ENCODE results near the gene HSPB3. TPM values are rescaled to one million over a fixed set of nuclear protein-coding genes. Genes with fewer than 3 reads are reported as not detected.
"Not testable (repeated sequence)": the region's sequence is repeated elsewhere in the genome, so short reads cannot be mapped to it uniquely, and the experiment has no call there.

HSPB3 gene
- total and polyA plus RNA-seq, 4 donors, result 1.1 to 1.5 (median 1.5) TPM; not detected in 1

DNA sequence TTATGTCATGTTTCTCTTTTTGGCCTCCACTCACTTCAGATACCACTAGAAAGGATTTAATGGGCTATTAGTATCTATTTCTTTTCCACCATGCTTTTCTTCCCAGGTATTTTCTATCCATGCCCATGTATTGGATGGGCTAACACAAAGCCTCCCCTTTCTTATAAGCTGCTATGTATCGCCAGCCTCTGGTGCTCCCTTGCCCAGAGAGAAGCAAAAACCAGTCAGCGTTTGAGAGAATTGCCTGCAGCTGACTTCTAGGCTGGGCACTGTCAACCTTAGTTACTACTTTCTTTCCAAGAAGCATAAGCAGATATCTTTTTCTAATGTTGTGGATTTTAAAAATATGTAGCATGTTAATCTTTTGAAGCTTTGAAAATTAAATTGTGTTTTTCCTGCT is 30.2 kb upstream of the HSPB3 start:
- no peaks in the 10 kb centered on the region for H3K36me3 ChIP-seq (ENCODE audit: control insufficient read depth in 1 of 2, insufficient read depth in 2 of 2, low read length in 1 of 2)
- ATAC-seq (ENCODE audit: low FRiP score) (no peak), DNase-seq (no peak)
- WGBS, 2 donors, result 87 to 94% methylated on average over 2 of the region's 2 CpGs
- H3K4me1 ChIP-seq (ENCODE audit: control insufficient read depth in 1 of 2, insufficient read depth in 2 of 2, low read length in 2 of 2), result no peaks in the 10 kb centered on the region
- intact Hi-C loops (cut with DNase I), result no loop called here
- no peaks in the 10 kb centered on the region for H3K9me3 ChIP-seq (ENCODE audit: control insufficient read depth, low read length)
- H3K27ac ChIP-seq (ENCODE audit: low read depth in 1 of 2, low read length in 2 of 2), result no peak overlapping the region
- no peak overlapping the region for H3K4me3 ChIP-seq (ENCODE audit: low read length in 2 of 2)
- H3K27me3 ChIP-seq (ENCODE audit: control insufficient read depth in 1 of 2, insufficient read depth in 2 of 2, low read length in 1 of 2), result no peaks in the 10 kb centered on the region

DNA sequence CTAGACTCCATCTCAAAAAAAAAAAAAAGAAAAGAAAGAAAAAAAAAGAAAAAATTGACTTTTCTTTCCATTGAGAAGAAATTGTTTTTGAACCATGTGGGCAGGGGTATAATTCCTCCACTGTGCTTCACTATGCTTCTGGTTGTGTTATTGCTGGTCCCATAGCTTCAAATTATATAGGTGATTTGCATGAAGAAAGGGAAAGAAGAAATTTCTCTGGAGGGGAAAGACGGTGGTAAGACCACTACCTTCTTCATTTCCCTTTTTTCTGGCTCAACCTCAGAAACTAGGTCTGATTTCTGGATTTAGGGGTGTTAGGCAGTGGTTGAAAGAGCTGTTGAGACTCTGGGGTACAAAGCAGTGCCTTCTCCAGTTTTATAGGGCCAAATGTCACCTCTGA is 29.3 kb upstream of the HSPB3 start:
- ATAC-seq (ENCODE audit: low FRiP score) (no peak), DNase-seq (no peak)
- 96 to 97% methylated on average over 1 of the region's 1 CpG for WGBS, 2 donors
- Histone ChIP-seq H3K4me1 (ENCODE audit: control insufficient read depth in 1 of 2, insufficient read depth in 2 of 2, low read length in 2 of 2) (no peaks in the 10 kb centered on the region), H3K9me3 (ENCODE audit: control insufficient read depth, low read length) (no peaks in the 10 kb centered on the region), H3K36me3 (ENCODE audit: control insufficient read depth in 1 of 2, insufficient read depth in 2 of 2, low read length in 1 of 2) (no peaks in the 10 kb centered on the region), H3K4me3 (ENCODE audit: low read length in 2 of 2) (no peak overlapping the region), H3K27ac (ENCODE audit: low read depth in 1 of 2, low read length in 2 of 2) (no peak overlapping the region), H3K27me3 (ENCODE audit: control insufficient read depth in 1 of 2, insufficient read depth in 2 of 2, low read length in 1 of 2) (no peaks in the 10 kb centered on the region)
- intact Hi-C loops (cut with DNase I), result no loop called here

DNA sequence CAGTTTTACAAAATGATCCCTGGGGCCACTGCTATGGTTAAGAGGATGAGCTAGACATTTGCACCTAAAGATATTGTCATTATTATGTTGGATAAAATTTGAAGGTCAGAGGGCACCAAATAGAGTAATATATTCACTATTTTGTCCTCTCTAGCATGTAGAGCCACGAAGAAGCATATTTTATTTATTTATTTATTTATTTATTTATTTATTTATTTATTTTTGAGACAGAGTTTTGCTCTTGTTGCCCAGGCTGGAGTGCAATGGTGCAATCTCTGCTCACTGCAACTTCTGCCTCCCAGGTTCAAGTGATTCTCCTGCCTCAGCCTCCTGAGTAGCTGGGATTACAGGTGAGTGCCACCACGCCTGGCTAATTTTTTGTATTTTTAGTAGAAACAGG is 20.8 kb upstream of the HSPB3 start:
- H3K27ac ChIP-seq (ENCODE audit: low read depth in 1 of 2, low read length in 2 of 2); H3K4me1 ChIP-seq (ENCODE audit: control insufficient read depth in 1 of 2, insufficient read depth in 2 of 2, low read length in 2 of 2); H3K27me3 ChIP-seq (ENCODE audit: control insufficient read depth in 1 of 2, insufficient read depth in 2 of 2, low read length in 1 of 2); H3K9me3 ChIP-seq (ENCODE audit: control insufficient read depth, low read length); DNase-seq; H3K4me3 ChIP-seq (ENCODE audit: low read length in 2 of 2); ATAC-seq (ENCODE audit: low FRiP score); H3K36me3 ChIP-seq (ENCODE audit: control insufficient read depth in 1 of 2, insufficient read depth in 2 of 2, low read length in 1 of 2); intact Hi-C loops (cut with DNase I): not testable (repeated sequence)
- 98 to 99% methylated on average over 2 of the region's 2 CpGs for WGBS, 2 donors

DNA sequence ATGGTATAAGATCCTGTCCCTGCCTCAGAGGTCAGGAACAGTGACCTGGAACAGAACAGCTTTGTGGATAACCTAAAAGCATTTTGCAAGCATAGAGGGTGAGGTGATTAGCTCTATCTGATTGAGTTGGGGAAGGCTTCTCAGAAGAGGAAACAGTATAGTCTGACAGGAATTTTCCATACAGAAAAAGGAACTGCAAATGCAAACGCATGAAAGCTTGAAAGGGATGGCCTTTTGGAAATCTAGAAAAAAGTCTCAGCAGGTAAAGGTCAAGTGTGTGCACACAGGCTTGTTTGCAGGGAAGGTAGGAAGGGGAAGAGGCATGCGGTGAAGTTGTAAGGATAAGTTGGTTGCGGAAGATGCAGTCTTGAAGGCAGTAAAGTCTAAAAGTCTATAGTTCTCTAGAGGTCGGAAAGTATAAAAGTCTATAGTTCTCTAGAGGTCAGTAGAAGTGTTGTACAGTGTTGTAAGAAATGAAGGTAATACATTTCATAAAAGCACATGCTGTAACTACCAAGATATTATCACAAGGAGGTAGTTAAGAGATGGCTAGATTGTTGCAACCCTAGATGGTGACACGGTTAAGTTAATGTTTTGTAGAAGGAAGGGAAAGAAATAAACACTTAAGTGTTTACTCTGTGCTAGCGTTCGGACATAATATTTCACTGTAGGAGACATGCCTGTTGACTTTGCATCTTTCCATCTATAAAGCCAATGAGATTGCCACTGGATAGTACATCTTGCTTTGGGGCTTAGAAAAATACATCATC is 16.7 kb upstream of the HSPB3 start:
- no peaks in the 10 kb centered on the region for H3K27me3 ChIP-seq (ENCODE audit: control insufficient read depth in 1 of 2, insufficient read depth in 2 of 2, low read length in 1 of 2)
- ATAC-seq (ENCODE audit: low FRiP score) (no peak), DNase-seq (no peak)
- peaks cover 0 to 2% of the 10 kb centered on the region in 2 donors for H3K4me1 ChIP-seq (ENCODE audit: control insufficient read depth in 1 of 2, insufficient read depth in 2 of 2, low read length in 2 of 2)
- H3K4me3 ChIP-seq (ENCODE audit: low read length in 2 of 2), result no peak overlapping the region
- H3K27ac ChIP-seq (ENCODE audit: low read depth in 1 of 2, low read length in 2 of 2), result no peak overlapping the region
- no peaks in the 10 kb centered on the region for H3K9me3 ChIP-seq (ENCODE audit: control insufficient read depth, low read length)
- H3K36me3 ChIP-seq (ENCODE audit: control insufficient read depth in 1 of 2, insufficient read depth in 2 of 2, low read length in 1 of 2), result no peaks in the 10 kb centered on the region
- WGBS, 2 donors, result 87 to 88% methylated on average over 7 of the region's 7 CpGs
- intact Hi-C loops (cut with DNase I), result no loop called here

DNA sequence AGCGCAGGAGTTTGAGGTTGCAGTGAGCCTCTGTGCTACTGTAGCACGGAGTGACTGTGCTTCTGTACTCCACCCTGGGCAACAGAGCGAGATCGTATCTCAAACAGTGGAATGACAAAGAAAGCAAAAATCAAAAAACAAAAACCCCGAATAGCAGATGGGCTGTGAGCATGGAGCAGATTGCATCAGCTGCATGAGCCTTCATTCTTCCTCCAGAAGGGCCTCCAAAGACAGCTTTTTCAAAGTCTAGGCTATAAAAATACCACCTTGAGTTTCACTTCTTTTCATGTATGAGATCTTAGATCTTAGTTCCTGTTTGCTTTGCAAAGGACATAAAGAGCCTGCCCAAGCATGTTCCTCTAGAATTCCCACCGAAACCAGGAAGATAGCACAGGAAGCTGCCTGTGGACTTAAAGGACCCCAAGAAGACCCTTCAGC is 15.0 kb upstream of the HSPB3 start:
- ATAC-seq (ENCODE audit: low FRiP score), result no peak
- Histone ChIP-seq H3K9me3 (ENCODE audit: control insufficient read depth, low read length) (no peaks in the 10 kb centered on the region), H3K27ac (ENCODE audit: low read depth in 1 of 2, low read length in 2 of 2) (no peak overlapping the region), H3K27me3 (ENCODE audit: control insufficient read depth in 1 of 2, insufficient read depth in 2 of 2, low read length in 1 of 2) (no peaks in the 10 kb centered on the region), H3K4me3 (ENCODE audit: low read length in 2 of 2) (no peak overlapping the region), H3K4me1 (ENCODE audit: control insufficient read depth in 1 of 2, insufficient read depth in 2 of 2, low read length in 2 of 2) (peaks cover 0 to 2% of the 10 kb centered on the region in 2 donors), H3K36me3 (ENCODE audit: control insufficient read depth in 1 of 2, insufficient read depth in 2 of 2, low read length in 1 of 2) (no peaks in the 10 kb centered on the region)
- intact Hi-C loops (cut with DNase I), result no loop called here
- DNase-seq, result no peak
- WGBS, 2 donors, result 87 to 90% methylated on average over 6 of the region's 6 CpGs

DNA sequence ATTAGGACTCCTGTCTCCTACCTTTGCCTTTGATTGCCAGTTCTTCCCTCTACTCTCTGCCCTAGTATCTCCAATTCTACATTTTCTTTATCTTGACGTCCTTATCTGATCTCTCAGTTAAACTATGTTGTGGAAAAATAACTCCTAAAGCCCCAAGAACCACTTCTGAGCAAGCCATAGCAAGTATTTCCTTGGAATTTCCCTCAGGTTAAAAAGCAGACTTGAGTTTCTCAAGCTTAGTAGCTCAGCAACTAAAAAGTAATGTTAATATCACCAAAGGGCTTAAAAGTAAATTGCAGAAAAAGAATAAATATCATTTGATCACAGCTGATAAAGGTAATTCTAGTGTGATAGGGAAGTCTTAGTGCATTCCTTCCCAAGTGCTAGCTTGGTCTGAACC is 13.2 kb upstream of the HSPB3 start:
- no peaks in the 10 kb centered on the region for H3K27me3 ChIP-seq (ENCODE audit: control insufficient read depth in 1 of 2, insufficient read depth in 2 of 2, low read length in 1 of 2)
- H3K4me1 ChIP-seq (ENCODE audit: control insufficient read depth in 1 of 2, insufficient read depth in 2 of 2, low read length in 2 of 2), result peaks cover 2 to 7% of the 10 kb centered on the region in 2 donors
- 5 to 11% methylated on average over 1 of the region's 1 CpG for WGBS, 2 donors
- no peak for DNase-seq
- ATAC-seq (ENCODE audit: low FRiP score), result no peak
- no peaks in the 10 kb centered on the region for H3K9me3 ChIP-seq (ENCODE audit: control insufficient read depth, low read length)
- no peak overlapping the region for H3K27ac ChIP-seq (ENCODE audit: low read depth in 1 of 2, low read length in 2 of 2)
- no peak overlapping the region for H3K4me3 ChIP-seq (ENCODE audit: low read length in 2 of 2)
- intact Hi-C loops (cut with DNase I), result loop anchor here in 1 of 2 donors (2.0 kb wide), 1 partner anchor 49 kb away; no protein-coding TSS in a partner anchor
- H3K36me3 ChIP-seq (ENCODE audit: control insufficient read depth in 1 of 2, insufficient read depth in 2 of 2, low read length in 1 of 2), result no peaks in the 10 kb centered on the region

DNA sequence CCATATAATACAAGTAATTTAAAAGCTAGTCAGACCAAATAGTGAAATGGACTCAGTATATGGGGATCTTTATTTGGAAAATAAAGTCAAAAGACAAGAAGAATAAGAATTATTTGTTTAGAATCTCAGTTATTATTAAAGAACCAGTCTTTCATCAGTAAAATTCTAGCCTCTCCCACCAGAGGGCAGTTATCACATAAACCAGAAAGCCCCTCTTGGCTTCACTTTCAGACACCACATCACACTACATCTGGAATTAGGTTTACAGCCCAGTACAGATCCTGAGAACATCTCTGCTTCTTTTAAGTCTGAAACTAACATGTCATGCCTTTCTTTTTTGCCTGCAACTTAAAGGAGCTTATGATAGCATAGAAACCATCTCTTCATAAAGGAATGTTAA is 12.2 kb upstream of the HSPB3 start:
- Histone ChIP-seq H3K4me1 (ENCODE audit: control insufficient read depth in 1 of 2, insufficient read depth in 2 of 2, low read length in 2 of 2) (peaks cover 2 to 7% of the 10 kb centered on the region in 2 donors), H3K27ac (ENCODE audit: low read depth in 1 of 2, low read length in 2 of 2) (no peak overlapping the region), H3K27me3 (ENCODE audit: control insufficient read depth in 1 of 2, insufficient read depth in 2 of 2, low read length in 1 of 2) (no peaks in the 10 kb centered on the region), H3K36me3 (ENCODE audit: control insufficient read depth in 1 of 2, insufficient read depth in 2 of 2, low read length in 1 of 2) (no peaks in the 10 kb centered on the region), H3K4me3 (ENCODE audit: low read length in 2 of 2) (no peak overlapping the region), H3K9me3 (ENCODE audit: control insufficient read depth, low read length) (no peaks in the 10 kb centered on the region)
- intact Hi-C loops (cut with DNase I), result loop anchor here in 1 of 2 donors (2.0 kb wide), 1 partner anchor 48 kb away; no protein-coding TSS in a partner anchor
- DNase-seq, result no peak
- no peak for ATAC-seq (ENCODE audit: low FRiP score)

DNA sequence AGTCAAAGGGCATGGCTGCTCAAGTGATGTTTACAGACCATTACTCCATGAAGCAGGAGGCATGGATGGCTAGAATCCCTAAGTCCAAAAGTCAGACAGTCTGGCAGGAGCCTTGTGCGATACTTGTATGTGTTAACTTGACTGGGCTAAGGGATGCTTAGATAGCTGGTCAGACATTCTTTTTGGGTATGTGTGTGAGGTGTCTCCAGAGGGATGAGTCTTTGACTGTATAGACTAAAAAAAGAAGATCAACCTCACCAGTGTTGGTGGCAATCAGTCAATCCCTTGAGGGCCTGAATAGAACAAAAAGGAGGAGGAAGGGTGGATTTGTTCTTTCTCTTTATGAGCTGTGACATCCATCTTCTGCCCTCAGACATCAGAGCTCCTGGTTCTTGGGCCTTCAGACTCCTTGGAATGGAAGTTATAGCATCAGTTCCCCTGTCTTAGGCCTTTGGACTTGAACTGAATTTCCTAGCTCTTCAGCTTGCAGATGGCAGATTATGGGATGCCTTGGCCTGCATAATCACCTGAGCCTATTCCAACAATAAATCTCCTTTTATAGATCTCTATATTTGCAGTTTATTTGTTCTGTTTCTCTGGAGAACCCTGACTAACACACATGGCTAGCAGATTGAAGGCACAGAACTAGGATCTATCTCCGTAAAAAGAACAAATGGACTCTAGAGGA is 9.7 kb upstream of the HSPB3 start:
- Histone ChIP-seq H3K27me3 (ENCODE audit: control insufficient read depth in 1 of 2, insufficient read depth in 2 of 2, low read length in 1 of 2) (no peaks in the 10 kb centered on the region), H3K36me3 (ENCODE audit: control insufficient read depth in 1 of 2, insufficient read depth in 2 of 2, low read length in 1 of 2) (no peaks in the 10 kb centered on the region), H3K4me3 (ENCODE audit: low read length in 2 of 2) (no peak overlapping the region), H3K9me3 (ENCODE audit: control insufficient read depth, low read length) (no peaks in the 10 kb centered on the region), H3K4me1 (ENCODE audit: control insufficient read depth in 1 of 2, insufficient read depth in 2 of 2, low read length in 2 of 2) (peaks cover 2 to 7% of the 10 kb centered on the region in 2 donors), H3K27ac (ENCODE audit: low read depth in 1 of 2, low read length in 2 of 2) (peak overlapping the region in 1 of 2 donors; percentile 23)
- DNase-seq (no peak), ATAC-seq (ENCODE audit: low FRiP score) (peak; percentile 55)
- intact Hi-C loops (cut with DNase I), result no loop called here
- WGBS, 2 donors, result 50 to 52% methylated on average over 2 of the region's 2 CpGs

DNA sequence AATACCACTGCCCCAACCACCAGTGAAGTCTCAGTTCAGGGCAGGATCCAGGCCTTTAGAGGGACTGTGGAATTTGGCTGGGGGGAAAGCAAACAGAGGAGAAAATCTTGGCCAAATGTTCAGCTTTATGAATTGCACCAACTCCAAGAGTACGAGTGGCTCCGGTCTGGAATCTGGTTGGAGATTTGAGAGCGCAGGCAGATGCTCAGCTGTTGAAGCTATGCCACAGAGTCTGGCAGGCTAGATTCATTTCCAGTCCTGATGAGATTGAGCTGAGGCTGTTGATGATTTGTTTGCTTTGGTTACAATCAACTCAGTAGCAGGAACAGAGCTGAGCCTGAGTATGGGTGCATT is 9.1 kb upstream of the HSPB3 start:
- Histone ChIP-seq H3K27ac (ENCODE audit: low read depth in 1 of 2, low read length in 2 of 2) (peak overlapping the region in 1 of 2 donors; percentile 56), H3K4me1 (ENCODE audit: control insufficient read depth in 1 of 2, insufficient read depth in 2 of 2, low read length in 2 of 2) (peaks cover 2 to 7% of the 10 kb centered on the region in 2 donors), H3K4me3 (ENCODE audit: low read length in 2 of 2) (no peak overlapping the region), H3K27me3 (ENCODE audit: control insufficient read depth in 1 of 2, insufficient read depth in 2 of 2, low read length in 1 of 2) (no peaks in the 10 kb centered on the region), H3K36me3 (ENCODE audit: control insufficient read depth in 1 of 2, insufficient read depth in 2 of 2, low read length in 1 of 2) (no peaks in the 10 kb centered on the region), H3K9me3 (ENCODE audit: control insufficient read depth, low read length) (no peaks in the 10 kb centered on the region)
- 6 to 9% methylated on average over 3 of the region's 3 CpGs for WGBS, 2 donors
- no peak for DNase-seq
- no peak for ATAC-seq (ENCODE audit: low FRiP score)
- intact Hi-C loops (cut with DNase I), result no loop called here

Data from aorta (tissue), 5 donors.